22Rv1 (cell line): Measurements from ENCODE around the gene PATJ.
"Not testable (repeated sequence)": the region's sequence is repeated elsewhere in the genome, so short reads cannot be mapped to it uniquely, and the experiment has no call there.

Experiments
- H3K27ac ChIP-seq: fragments of 450-650 bp; 2 replicates; pipeline ENCODE4 v1.5.1; 2017
- ZFX ChIP-seq: fragments of 450-650 bp; IDR thresholded peaks from 2 replicates; pipeline ENCODE4 v1.6.1; 2017; ENCODE audit warnings: antibody characterized with exemption, borderline replicate concordance
- TF ChIP-seq, protein P1 (sequence below): fragments of 450-650 bp; IDR thresholded peaks from 2 replicates; pipeline ENCODE4 v1.5.1; 2017; ENCODE audit warnings: mild to moderate bottlenecking

The PATJ gene

DNA sequence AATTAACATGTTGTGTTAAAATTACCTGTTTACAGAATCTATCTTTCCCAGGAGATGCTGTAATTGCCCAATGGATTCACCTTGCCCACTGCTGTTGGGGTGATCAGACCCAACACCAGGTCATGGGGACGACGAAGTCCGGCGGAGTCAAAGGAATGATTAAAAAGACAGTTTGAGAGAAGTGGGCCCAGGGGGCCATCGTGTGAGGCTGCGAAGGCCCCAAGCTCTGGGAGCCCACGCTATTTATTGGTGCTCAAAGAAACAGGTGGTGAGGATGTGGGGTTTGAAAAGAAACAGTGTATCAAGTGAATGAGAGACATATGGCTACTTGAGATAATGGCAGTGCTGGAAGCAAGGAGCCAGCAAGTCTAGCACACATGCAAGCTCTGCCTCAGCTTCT is 436.1 kb downstream of the PATJ start:
- TF ChIP-seq ZFX: no peak
- TF ChIP-seq, protein P1, sequence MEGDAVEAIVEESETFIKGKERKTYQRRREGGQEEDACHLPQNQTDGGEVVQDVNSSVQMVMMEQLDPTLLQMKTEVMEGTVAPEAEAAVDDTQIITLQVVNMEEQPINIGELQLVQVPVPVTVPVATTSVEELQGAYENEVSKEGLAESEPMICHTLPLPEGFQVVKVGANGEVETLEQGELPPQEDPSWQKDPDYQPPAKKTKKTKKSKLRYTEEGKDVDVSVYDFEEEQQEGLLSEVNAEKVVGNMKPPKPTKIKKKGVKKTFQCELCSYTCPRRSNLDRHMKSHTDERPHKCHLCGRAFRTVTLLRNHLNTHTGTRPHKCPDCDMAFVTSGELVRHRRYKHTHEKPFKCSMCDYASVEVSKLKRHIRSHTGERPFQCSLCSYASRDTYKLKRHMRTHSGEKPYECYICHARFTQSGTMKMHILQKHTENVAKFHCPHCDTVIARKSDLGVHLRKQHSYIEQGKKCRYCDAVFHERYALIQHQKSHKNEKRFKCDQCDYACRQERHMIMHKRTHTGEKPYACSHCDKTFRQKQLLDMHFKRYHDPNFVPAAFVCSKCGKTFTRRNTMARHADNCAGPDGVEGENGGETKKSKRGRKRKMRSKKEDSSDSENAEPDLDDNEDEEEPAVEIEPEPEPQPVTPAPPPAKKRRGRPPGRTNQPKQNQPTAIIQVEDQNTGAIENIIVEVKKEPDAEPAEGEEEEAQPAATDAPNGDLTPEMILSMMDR: no peak
- no peak overlapping the region for H3K27ac ChIP-seq

DNA sequence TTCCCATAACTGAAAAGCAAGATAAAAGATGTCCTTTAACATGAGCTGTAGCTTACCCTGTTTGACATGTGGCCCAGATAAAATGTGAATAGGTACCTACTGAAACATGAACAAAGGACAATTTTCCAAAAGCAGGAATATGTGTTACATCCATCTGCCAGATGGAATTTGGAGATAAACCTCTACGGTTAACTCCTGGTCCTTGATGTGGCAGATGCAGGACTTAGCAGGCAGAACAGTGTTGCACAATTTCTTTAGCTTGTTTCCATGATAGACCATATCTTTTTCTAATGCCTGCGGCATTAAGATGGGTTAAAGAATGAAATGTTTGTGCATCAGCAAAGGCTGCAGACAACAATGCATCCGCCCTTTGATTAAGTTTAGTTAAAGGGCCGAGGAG is 437.8 kb downstream of the PATJ start:
- not testable (repeated sequence) for H3K27ac ChIP-seq

DNA sequence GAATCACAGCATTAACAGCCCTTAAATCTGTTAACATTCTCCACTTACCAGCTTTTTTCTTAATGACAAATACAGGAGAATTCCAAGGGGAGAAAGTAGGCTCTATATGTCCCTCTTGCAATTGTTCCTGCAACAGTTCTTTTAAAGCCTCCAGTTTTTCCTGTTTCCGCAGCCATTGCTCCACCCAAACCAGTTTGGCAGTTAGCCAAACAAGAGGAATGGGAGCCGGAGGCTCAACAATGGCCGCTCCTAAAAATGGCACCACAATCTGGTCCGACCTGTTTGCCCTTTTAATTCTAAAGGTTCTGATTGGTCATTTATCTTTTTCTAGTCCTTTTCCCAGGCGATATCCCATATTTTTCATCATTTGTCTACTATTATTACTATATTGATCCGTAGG is 438.4 kb downstream of the PATJ start:
- H3K27ac ChIP-seq: no peak overlapping the region
- no peak for TF ChIP-seq ZFX
- TF ChIP-seq, protein P1: no peak

DNA sequence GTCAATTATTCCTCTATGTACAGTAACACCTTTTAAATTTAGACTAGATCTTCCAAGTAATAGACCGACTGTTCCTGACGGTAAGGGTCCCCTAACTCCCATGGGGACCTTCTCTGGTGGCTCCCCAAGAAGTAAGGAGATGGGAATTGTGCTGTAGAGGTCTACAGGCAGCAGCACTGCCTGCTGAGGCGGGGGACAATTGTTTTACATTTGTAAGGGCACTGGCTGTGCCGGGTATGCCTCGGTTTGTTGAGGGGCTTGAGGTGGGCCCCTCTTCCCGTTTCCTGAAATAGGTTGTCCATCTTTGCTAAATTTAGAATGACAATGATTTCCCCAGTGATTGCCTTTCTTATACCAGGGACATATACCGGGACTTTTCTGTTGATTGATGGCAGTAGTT is 439.3 kb downstream of the PATJ start:
- no peak overlapping the region for H3K27ac ChIP-seq

DNA sequence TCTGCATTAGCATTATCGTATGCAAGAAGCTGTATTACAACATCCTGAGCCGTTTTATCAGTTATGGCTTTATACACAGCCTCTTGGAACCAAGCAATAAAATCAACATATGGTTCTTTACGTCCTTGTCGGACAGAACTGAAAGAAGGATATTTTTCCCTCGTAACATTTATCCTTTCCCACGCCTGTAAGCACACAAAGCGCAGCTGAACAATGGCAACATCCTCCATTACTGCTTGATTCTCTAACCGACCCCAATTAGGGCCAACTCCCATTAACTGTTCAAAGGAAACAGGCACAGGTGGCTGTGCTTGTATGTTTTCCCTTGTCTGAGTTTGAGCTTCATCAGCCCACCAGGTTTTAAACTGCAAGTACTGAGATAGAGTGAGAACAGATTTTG is 439.9 kb downstream of the PATJ start:
- not testable (repeated sequence) for H3K27ac ChIP-seq

More for the DNA sequence above, 439.3 kb downstream of the PATJ start:
- TF ChIP-seq ZFX: no peak
- TF ChIP-seq, protein P1: no peak

DNA sequence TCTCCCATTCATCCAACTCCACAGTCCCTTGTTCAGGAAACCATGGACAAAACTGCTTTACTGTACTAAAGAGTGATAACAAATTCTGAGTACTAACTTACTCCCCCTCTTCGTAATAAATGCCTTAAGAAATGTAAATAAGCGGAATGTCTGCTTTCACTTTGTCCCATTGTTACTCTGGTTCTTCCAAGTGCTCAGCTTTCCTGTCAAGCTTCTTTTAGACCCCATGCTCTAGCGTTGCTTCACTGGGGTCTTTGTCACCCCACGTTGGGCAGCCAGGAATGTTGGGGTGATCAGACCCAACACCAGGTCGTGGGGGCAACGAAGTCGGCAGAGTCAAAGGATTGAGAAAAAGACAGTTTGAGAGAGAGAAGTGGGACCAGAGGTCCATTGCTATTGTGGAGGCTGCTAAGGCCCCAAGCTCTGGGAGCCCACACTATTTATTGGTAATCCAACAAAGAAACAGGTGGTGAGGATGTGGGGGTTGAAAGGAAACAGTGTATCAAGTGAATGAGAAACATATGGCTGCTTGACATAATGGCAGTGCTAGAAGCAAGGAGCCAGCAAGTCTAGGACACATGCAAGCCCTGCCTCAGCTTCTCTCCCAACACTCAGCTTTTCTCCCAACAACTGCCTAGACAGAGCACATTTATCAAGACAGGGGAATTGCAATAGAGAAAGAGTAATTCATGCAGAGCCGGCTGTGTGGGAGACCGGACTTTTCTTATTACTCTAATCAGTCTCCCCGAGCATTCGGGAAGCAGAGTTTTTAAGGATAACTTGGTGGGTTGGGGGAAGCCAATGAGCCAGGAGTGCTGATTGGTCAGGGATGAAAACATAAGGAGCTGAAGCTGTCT is 441.1 kb downstream of the PATJ start:
- H3K27ac ChIP-seq: not testable (repeated sequence)

DNA sequence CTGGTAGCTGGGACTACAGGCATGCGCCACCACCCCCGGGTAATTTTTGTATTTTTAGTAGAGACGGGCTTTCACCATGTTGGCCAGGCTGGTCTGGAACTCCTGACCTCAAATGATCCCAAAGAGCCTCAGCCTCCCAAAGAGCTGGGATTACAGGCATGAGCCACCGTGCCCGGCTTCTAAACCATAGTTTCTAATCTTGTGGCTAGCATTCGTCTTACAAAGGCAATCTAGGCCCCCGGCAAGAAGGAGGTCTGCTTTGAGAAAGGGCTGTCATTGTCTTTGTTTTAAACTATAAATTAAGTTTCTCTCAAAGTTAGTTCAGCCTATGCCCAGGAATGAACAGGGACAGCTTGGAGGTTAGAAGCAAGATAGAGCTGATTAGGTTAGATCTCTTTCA is 442.1 kb downstream of the PATJ start:
- TF ChIP-seq, protein P1: no peak
- no peak for TF ChIP-seq ZFX

DNA sequence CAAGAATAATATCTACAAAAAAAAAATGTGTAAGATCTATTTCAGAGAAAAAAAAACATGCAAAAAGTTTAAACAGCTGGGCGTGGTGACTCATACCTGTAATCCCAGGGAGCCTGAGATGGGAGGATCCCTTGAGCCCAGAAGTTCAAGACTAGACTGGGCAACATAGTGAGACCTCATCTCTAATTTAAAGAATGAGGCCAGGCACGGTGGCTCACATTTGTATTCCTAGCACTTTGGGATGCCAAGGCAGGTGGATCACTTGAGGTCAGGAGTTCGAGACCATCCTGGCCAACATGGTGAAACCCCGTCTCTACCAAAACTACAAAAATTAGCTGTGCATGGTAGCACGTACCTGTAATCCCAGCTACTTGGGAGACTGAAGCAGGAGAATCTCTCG is 443.0 kb downstream of the PATJ start:
- not testable (repeated sequence) for H3K27ac ChIP-seq

More for the DNA sequence above, 442.1 kb downstream of the PATJ start:
- H3K27ac ChIP-seq: no peak overlapping the region

DNA sequence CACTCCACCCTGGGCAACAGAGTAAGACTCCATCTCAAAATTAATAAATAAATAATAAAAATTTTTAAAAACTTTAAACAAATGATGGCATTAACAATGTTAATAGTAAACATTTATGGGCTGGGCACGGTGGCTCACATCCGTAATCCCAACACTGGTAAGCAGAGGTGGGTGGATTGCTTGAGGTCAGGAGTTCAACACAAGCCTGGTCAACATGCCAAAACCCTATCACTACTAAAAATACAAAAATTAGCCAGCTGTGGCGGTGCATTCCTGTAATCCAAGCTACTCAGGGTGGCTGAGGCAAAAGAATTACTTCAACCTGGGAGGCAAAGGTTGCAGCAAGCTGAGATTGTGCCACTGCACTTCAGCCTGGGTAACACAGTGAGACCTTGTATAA is 443.4 kb downstream of the PATJ start:
- H3K27ac ChIP-seq: no peak overlapping the region
- TF ChIP-seq, protein P1: no peak
- no peak for TF ChIP-seq ZFX

DNA sequence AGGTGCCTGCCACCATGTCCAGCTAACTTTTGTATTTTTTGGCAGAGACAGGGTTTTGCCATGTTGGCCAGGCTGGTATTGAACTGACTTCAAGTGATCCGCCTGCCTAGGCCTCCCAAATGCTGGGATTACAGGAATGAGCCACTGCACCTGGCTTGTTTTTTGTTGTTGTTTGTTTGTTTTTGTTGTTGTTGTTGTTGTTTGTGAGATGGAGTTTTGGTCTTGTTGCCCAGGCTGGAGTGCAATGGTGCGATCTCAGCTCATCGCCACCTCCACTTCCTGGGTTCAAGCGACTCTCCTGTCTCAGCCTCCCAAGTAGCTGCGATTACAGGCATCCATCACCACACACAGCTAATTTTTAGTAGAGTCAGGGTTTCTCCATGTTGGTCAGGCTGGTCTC is 445.3 kb downstream of the PATJ start:
- no peak overlapping the region for H3K27ac ChIP-seq
- TF ChIP-seq, protein P1: no peak
- TF ChIP-seq ZFX: no peak
